HEK293 (cell line): ENCODE data around the gene RPS6KA2.

Experiments
- CTCF ChIP-seq: fragments of 450-650 bp; formaldehyde crosslinking; IDR thresholded peaks from 2 replicates; pipeline ENCODE4 v1.5.1; 2016; ENCODE audit warnings: missing biosample characterization, missing genetic modification characterization
- SCRT2 ChIP-seq: fragments of 450-650 bp; formaldehyde crosslinking; IDR thresholded peaks from 2 replicates; pipeline ENCODE4 v1.5.1; 2016; ENCODE audit warnings: missing biosample characterization, missing genetic modification characterization
- ZBTB1 ChIP-seq: fragments of 450-650 bp; formaldehyde crosslinking; IDR thresholded peaks from 2 replicates; pipeline ENCODE4 v1.5.1; 2016; ENCODE audit warnings: missing biosample characterization, missing genetic modification characterization
- ZBTB21 ChIP-seq: fragments of 450-650 bp; formaldehyde crosslinking; IDR thresholded peaks from 2 replicates; pipeline ENCODE4 v1.5.1; 2017; ENCODE audit warnings: missing biosample characterization, missing genetic modification characterization
- ZNF24 ChIP-seq: fragments of 450-650 bp; formaldehyde crosslinking; IDR thresholded peaks from 2 replicates; pipeline ENCODE4 v1.5.1; 2016; ENCODE audit warnings: missing biosample characterization, missing genetic modification characterization
- ZNF292 ChIP-seq: fragments of 450-650 bp; formaldehyde crosslinking; IDR thresholded peaks from 2 replicates; pipeline ENCODE4 v1.5.1; 2016; ENCODE audit warnings: low read depth, missing biosample characterization, missing genetic modification characterization, borderline replicate concordance
- ZNF404 ChIP-seq: fragments of 450-650 bp; formaldehyde crosslinking; IDR thresholded peaks from 2 replicates; pipeline ENCODE4 v1.5.1; 2017; ENCODE audit warnings: missing biosample characterization, missing genetic modification characterization
- ZNF433 ChIP-seq: fragments of 450-650 bp; formaldehyde crosslinking; IDR thresholded peaks from 2 replicates; pipeline ENCODE4 v1.5.1; 2016; ENCODE audit warnings: missing biosample characterization, missing genetic modification characterization, low read depth
- ZNF776 ChIP-seq: fragments of 450-650 bp; formaldehyde crosslinking; IDR thresholded peaks from 2 replicates; pipeline ENCODE4 v1.5.0; 2017; ENCODE audit warnings: missing biosample characterization, missing genetic modification characterization, borderline replicate concordance
- ZNF843 ChIP-seq: fragments of 450-650 bp; formaldehyde crosslinking; IDR thresholded peaks from 2 replicates; pipeline ENCODE4 v1.5.1; 2016; ENCODE audit warnings: missing biosample characterization, missing genetic modification characterization

- TF ChIP-seq CTCF (tag by site-specific recombination) (no peak), ZBTB1 (no peak), ZNF776 (tag by site-specific recombination) (no peak), ZBTB21 (tag by site-specific recombination) (no peak), ZNF843 (no peak), SCRT2 (tag by site-specific recombination) (no peak), ZNF433 (tag by site-specific recombination) (no peak), ZNF24 (no peak), ZNF404 (tag by site-specific recombination) (no peak), ZNF292 (tag by site-specific recombination) (no peak)
These were observed 64.3 kb downstream of the RPS6KA2 start for GRCh38 chr6:166562726-166563125.
